Measurements from ENCODE around the gene PSD4.

GRCh38 chr2:113124984-113125855 lies 48.6 kb upstream of the PSD4 start:
- TF ChIP-seq ISL1 (CRISPR knock-in tag; IDR thresholded peaks at IDR 0.05) (no peak), SNAI2 (CRISPR knock-in tag; IDR thresholded peaks at IDR 0.05) (no peak), ZFP30 (CRISPR knock-in tag; IDR thresholded peaks at IDR 0.05) (no peak), ZNF565 (CRISPR knock-in tag; conservative IDR thresholded peaks at IDR 0.05; ENCODE audit: low read depth) (no peak), ARNTL (CRISPR knock-in tag; IDR thresholded peaks at IDR 0.05; ENCODE audit: borderline replicate concordance, low read depth) (no peak), ZFP3 (CRISPR knock-in tag; IDR thresholded peaks at IDR 0.05) (no peak), ESRRG (CRISPR knock-in tag; IDR thresholded peaks at IDR 0.05) (no peak), CSDC2 (CRISPR knock-in tag; IDR thresholded peaks at IDR 0.05) (no peak), ZNF8 (CRISPR knock-in tag; IDR thresholded peaks at IDR 0.05) (no peak), PATZ1 (CRISPR knock-in tag; IDR thresholded peaks at IDR 0.05; ENCODE audit: borderline replicate concordance) (no peak)

Data from SK-N-SH treated with all-trans-retinoic acid at 6 μM for 48 hours (cell line).